GM12801 (cell line): ENCODE measurements around the gene LSM11.

Source experiments
- CTCF ChIP-seq: IDR thresholded peaks from one replicate; pipeline ENCODE4 v1.5.1; 2011; ENCODE audit warnings: control low read depth; ENCODE audit not compliant: insufficient read length; ENCODE audit errors: extremely low read depth

The LSM11 gene

GRCh38 chr5:157714596-157714864, 29.0 kb upstream of the LSM11 start:
- no peak for TF ChIP-seq CTCF

DNA sequence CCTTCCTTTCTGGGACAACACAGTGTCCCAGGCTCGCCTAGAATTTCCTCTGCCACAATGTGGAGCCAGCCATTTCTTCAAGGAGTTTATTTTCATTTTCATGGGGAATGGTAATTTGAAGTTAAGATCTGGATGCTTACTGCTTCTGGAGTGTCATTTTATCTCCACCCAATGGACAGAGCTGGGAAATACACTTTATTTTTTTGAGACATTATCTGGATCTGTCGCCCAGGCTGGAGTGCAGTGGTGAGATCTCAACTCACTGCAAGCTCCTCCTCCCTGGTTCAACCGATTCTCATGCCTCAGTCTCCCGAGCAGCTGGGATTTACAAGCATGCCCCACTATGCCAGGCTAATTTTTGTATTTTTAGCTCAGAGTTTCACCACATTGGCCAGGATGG, 25.0 kb upstream of the LSM11 start:
- no peak for TF ChIP-seq CTCF

GRCh38 chr5:157719245-157719644, 24.3 kb upstream of the LSM11 start:
- no peak for TF ChIP-seq CTCF

GRCh38 chr5:157721159-157721558, 22.4 kb upstream of the LSM11 start:
- TF ChIP-seq CTCF = no peak

GRCh38 chr5:157729858-157730257, 13.7 kb upstream of the LSM11 start:
- TF ChIP-seq CTCF = no peak

- TF ChIP-seq CTCF = no peak
Measured at GRCh38 chr5:157730900-157731271, 12.6 kb upstream of the LSM11 start.

DNA sequence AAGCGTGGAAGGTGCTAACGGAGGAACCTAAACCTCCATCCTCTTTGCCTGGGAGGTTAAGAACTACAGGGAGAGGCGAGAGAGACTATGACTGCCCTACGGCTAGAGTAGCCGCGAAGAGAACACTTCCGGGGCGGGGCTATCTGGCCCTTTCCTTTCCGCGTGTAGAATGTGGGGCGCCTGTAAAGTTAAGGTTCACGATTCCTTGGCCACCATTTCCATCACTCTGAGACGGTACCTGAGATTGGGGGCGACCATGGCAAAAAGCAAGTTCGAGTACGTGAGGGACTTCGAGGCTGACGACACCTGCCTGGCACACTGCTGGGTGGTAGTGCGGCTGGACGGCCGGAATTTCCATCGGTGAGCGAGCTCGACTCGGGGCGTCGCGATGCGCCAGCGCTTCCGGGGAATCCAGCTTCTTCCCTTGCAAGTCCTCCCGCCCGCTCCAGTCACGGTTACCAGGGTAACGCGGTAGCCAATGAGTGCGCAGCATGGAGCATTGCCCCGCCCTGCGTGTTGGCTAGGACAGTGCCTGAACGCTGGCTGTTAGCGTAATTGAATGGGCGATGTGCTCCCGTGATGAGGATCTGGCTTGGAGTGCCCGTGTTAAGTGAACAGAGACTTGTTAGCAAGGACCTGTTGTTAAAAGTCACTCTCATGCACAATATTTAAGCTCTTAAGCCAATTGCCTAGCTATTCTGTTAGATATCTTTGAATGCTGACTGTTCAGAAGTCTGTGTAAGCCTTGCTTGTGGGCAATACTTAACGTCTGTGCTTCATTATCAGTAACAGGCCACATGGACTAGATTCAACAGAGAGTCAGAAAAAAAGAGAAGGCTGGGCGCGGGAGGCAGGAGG, 12.0 kb upstream of the LSM11 start, which contains the start of gene THG1L:
TSS of gene THG1L (plus strand) at position 149 of the 858 bp plus-strand sequence. CDS start at position 170, 21 bp downstream.
- no peak for TF ChIP-seq CTCF
